IMR-90 (cell line): ENCODE measurements around the gene CDH12. TPM values are rescaled to one million over a fixed set of nuclear protein-coding genes. Genes with fewer than 3 reads are reported as not detected.

ENCODE experiments used
- ATAC-seq: fragments of 200-7000 bp; cut with Tn5 transposase; 2 replicates; pipeline ENCODE4 v1.9.1; 2020; ENCODE audit warnings: low read depth, mild to moderate bottlenecking, moderate library complexity
- BruUV-seq: library from RNA; stranded (reverse); fragments of 400-500 nt; replicated peaks from 2 replicates; lab custom pipeline; 2021; lab: Mats Ljungman, UMichigan
- CTCF ChIA-PET: fragments of 300-600 bp; formaldehyde crosslinking; extraction: SDS; loops from one replicate; lab custom pipeline; 2021; ENCODE audit warnings: antibody characterized with exemption; lab: Yijun Ruan, JAX
- POLR2A ChIA-PET: fragments of 300-600 bp; sonication (Branson Sonifier 250); formaldehyde crosslinking; loops from one replicate; lab custom pipeline; 2022; ENCODE audit warnings: antibody characterized with exemption; ENCODE audit not compliant: unreplicated experiment; lab: Charles Lee
- DNase-seq: peaks from one replicate; pipeline ENCODE4 v3.0.0; 2013
- H2AFZ ChIP-seq: replicated peaks from 2 replicates; pipeline ENCODE3; 2013; ENCODE audit warnings: low read length, mild to moderate bottlenecking; ENCODE audit not compliant: poor library complexity
- H2AK5ac ChIP-seq: 2 replicates; pipeline ENCODE4 v1.6.1; 2013; ENCODE audit warnings: low read depth, low read length, inconsistent platforms
- H2AK9ac ChIP-seq: replicated peaks from 2 replicates; pipeline ENCODE3; 2013; ENCODE audit warnings: mild to moderate bottlenecking, low read depth, low read length, moderate library complexity; ENCODE audit not compliant: poor library complexity
- H2BK120ac ChIP-seq: 2 replicates; pipeline ENCODE4 v1.6.1; 2013; ENCODE audit warnings: low read depth, low read length, inconsistent platforms
- H2BK15ac ChIP-seq: 3 replicates; pipeline ENCODE4 v1.6.1; 2013; ENCODE audit warnings: low read depth, low read length, inconsistent platforms
- H2BK20ac ChIP-seq: 2 replicates; pipeline ENCODE4 v1.6.1; 2013; ENCODE audit warnings: low read depth, mild to moderate bottlenecking, inconsistent platforms, low read length, moderate library complexity
- H2BK5ac ChIP-seq: 2 replicates; pipeline ENCODE4 v1.6.1; 2013; ENCODE audit warnings: mild to moderate bottlenecking, low read depth, low read length, inconsistent platforms; ENCODE audit not compliant: poor library complexity, severe bottlenecking
- H3K14ac ChIP-seq: replicated peaks from 2 replicates; pipeline ENCODE4 v1.6.1; 2013; ENCODE audit warnings: low read depth, low read length, inconsistent platforms
- H3K18ac ChIP-seq: 2 replicates; pipeline ENCODE4 v1.6.1; 2013; ENCODE audit warnings: low read depth, low read length, control low read depth
- H3K23ac ChIP-seq: 2 replicates; pipeline ENCODE4 v1.6.1; 2013; ENCODE audit warnings: low read depth, low read length, inconsistent platforms
- H3K27ac ChIP-seq: 2 replicates; pipeline ENCODE4 v1.5.1; 2013; ENCODE audit warnings: mild to moderate bottlenecking, control low read depth, low read length; ENCODE audit not compliant: insufficient read depth
- H3K27me3 ChIP-seq: 2 replicates; pipeline ENCODE4 v1.6.1; 2013; ENCODE audit warnings: low read length; ENCODE audit not compliant: control insufficient read depth, insufficient read depth
- H3K36me3 ChIP-seq: 2 replicates; pipeline ENCODE4 v1.6.1; 2013; ENCODE audit warnings: low read length, mixed read lengths; ENCODE audit not compliant: control insufficient read depth, insufficient read depth
- H3K4ac ChIP-seq: 2 replicates; pipeline ENCODE4 v1.6.1; 2013; ENCODE audit warnings: low read depth, low read length, inconsistent platforms
- H3K4me1 ChIP-seq: 2 replicates; pipeline ENCODE4 v1.6.1; 2013; ENCODE audit warnings: low read length, mixed read lengths; ENCODE audit not compliant: control insufficient read depth, insufficient read depth
- H3K4me2 ChIP-seq: 2 replicates; pipeline ENCODE4 v1.6.1; 2013; ENCODE audit warnings: low read depth, mild to moderate bottlenecking, control low read depth, low read length, moderate library complexity
- H3K4me3 ChIP-seq: 2 replicates; pipeline ENCODE4 v1.5.1; 2013; ENCODE audit warnings: low read depth, mild to moderate bottlenecking, control low read depth, low read length, moderate library complexity; ENCODE audit not compliant: insufficient read depth
- H3K56ac ChIP-seq: 2 replicates; pipeline ENCODE4 v1.6.1; 2013; ENCODE audit warnings: low read length, inconsistent platforms; ENCODE audit not compliant: insufficient read depth; ENCODE audit errors: extremely low read depth
- H3K79me1 ChIP-seq, 2 experiments: 2 replicates each; pipeline ENCODE4 v1.6.1; 2013; ENCODE audit warnings: low read length in 2 of 2, inconsistent platforms in 1 of 2, low read depth in 1 of 2
- H3K9ac ChIP-seq: 2 replicates; pipeline ENCODE4 v1.6.1; 2013; ENCODE audit warnings: low read depth, low read length, control low read depth
- H3K9me1 ChIP-seq: 2 replicates; pipeline ENCODE4 v1.6.1; 2013; ENCODE audit warnings: low read length, inconsistent platforms; ENCODE audit not compliant: insufficient read depth
- H3K9me3 ChIP-seq: 2 replicates; pipeline ENCODE4 v1.6.1; 2013; ENCODE audit warnings: low read length; ENCODE audit not compliant: control insufficient read depth, insufficient read depth
- H4K20me1 ChIP-seq: 2 replicates; pipeline ENCODE4 v1.6.1; 2013; ENCODE audit warnings: low read length, inconsistent platforms; ENCODE audit not compliant: insufficient read depth
- H4K5ac ChIP-seq: 2 replicates; pipeline ENCODE4 v1.6.1; 2013; ENCODE audit warnings: mild to moderate bottlenecking, low read depth, low read length, control low read depth
- H4K8ac ChIP-seq, 2 experiments: 2 replicates each; pipeline ENCODE4 v1.6.1; 2013; ENCODE audit warnings: low read depth in 2 of 2, low read length in 2 of 2, control low read depth in 1 of 2, inconsistent platforms in 1 of 2
- H4K91ac ChIP-seq: 2 replicates; pipeline ENCODE4 v1.6.1; 2013; ENCODE audit warnings: low read depth, low read length, inconsistent platforms; ENCODE audit not compliant: insufficient read depth
- CEBPB ChIP-seq: IDR thresholded peaks from 2 replicates; pipeline ENCODE4 v1.6.1; 2012; ENCODE audit warnings: low read depth, low read length, improper control_type of control experiment
- MAFK ChIP-seq: IDR thresholded peaks from 2 replicates; pipeline ENCODE4 v1.6.1; 2012; ENCODE audit warnings: low read depth, low read length, improper control_type of control experiment
- dilution Hi-C: fragments of 300-500 bp; cut with HindIII; formaldehyde crosslinking; loops from one replicate; pipeline ENCODE4 v1.14.3; 2018; ENCODE audit warnings: low sequenced_read_pairs; ENCODE audit not compliant: unreplicated experiment
- in situ Hi-C: fragments of 300-500 bp; cut with MboI; formaldehyde crosslinking; loops from 3 replicates; pipeline ENCODE4 v1.14.3; 2019; ENCODE audit warnings: low sequenced_read_pairs, inconsistent platforms, mixed read lengths
- intact Hi-C: fragments of 100-400 bp; cut with micrococcal nuclease; formaldehyde crosslinking; loops from 2 replicates; pipeline ENCODE4 v1.10.0; 2022
- polyA plus RNA-seq, 3 experiments: library from polyadenylated mRNA; depleted of rRNA; stranded (reverse); fragments of >200 nt; gene quantifications; 2 replicates each; pipeline ENCODE4 v1.2.3, GENCODE V29; 2012; ENCODE audit warnings: low replicate concordance in 1 of 3
- total RNA-seq: library from RNA; depleted of rRNA; stranded (reverse); fragments of >200 nt; gene quantifications from 2 replicates; pipeline ENCODE4 v1.2.3, GENCODE V29; 2012

The CDH12 gene
- total and polyA plus RNA-seq, 2 of the 4 experiments (the other 2 are of a cell fraction) = not detected

DNA sequence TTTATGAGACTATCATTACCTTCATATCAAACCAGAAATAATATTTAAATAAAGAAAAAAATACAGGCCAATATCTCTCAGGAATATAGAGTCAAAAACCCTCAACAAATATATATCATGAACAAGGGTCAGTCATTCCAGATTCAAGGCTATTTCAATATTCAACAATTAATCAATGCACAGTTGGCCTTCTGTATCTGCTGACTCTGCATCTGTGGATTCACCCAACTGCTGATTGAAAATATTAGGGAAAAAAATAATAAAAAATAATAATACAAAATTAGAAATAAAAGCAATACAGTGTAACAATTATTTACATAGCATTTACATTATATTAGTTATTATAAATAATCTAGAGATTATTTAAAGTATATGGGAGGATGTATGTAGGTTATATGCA, 1114.0 kb downstream of the CDH12 start:
- Histone ChIP-seq H3K4ac (no peak overlapping the region), H2AFZ (no peak overlapping the region), H4K8ac (no peak overlapping the region), H3K79me1 (no peaks in the 10 kb centered on the region), H2BK20ac (no peak overlapping the region), H2AK9ac (no peak overlapping the region), H3K9me1 (no peaks in the 10 kb centered on the region), H2BK120ac (no peak overlapping the region), H3K9ac (no peak overlapping the region), H3K36me3 (no peaks in the 10 kb centered on the region), H2BK5ac (no peak overlapping the region), H3K27ac (no peak overlapping the region), H4K91ac (no peak overlapping the region), H3K27me3 (no peaks in the 10 kb centered on the region), H3K4me2 (no peak overlapping the region), H3K18ac (no peak overlapping the region), H4K5ac (no peak overlapping the region), H3K23ac (no peak overlapping the region), H3K56ac (no peak overlapping the region), H2BK15ac (no peak overlapping the region), H3K9me3 (no peaks in the 10 kb centered on the region), H3K14ac (no peak overlapping the region), H3K4me3 (no peak overlapping the region), H4K20me1 (no peaks in the 10 kb centered on the region), H2AK5ac (no peak overlapping the region), H3K4me1 (no peaks in the 10 kb centered on the region)
- intact Hi-C loops (no loop called here), dilution Hi-C loops (no loop called here), in situ Hi-C loops (no loop called here)
- ATAC-seq (no peak), DNase-seq (no peak)
- CTCF ChIA-PET = interaction anchor here (0.7 kb wide), 1 partner anchor 22 kb away, joined by 3 read pairs; no protein-coding TSS in a partner anchor
- no TSS peak for BruUV-seq
- TF ChIP-seq MAFK = peak; percentile 60
- no peak for TF ChIP-seq CEBPB
- POLR2A ChIA-PET = no interaction called here
